Naive thymus-derived CD4-positive, alpha-beta T cell (primary cell): ENCODE data around the gene CCR5AS.
A peak's percentile ranks its signal among the peaks of the same experiment; 100 is the strongest.

Source experiments
- ATAC-seq: fragments of 150-1000 bp; cut with Tn5 transposase; 2 replicates; pipeline ENCODE4 v1.10.0; 2021; ENCODE audit warnings: mild to moderate bottlenecking, moderate library complexity
- CTCF ChIA-PET: fragments of 350-600 bp; sonication (Branson Sonifier 250); formaldehyde crosslinking; loops from one replicate; lab custom pipeline; 2021; ENCODE audit warnings: antibody characterized with exemption; lab: Charles Lee
- POLR2A ChIA-PET: fragments of 350-600 bp; sonication (Branson Sonifier 250); formaldehyde crosslinking; loops from one replicate; lab custom pipeline; 2021; ENCODE audit warnings: antibody characterized with exemption, inconsistent platforms; lab: Charles Lee
- DNase-seq, 9 donors: peaks; one replicate each; pipeline versions ENCODE4 v3.0.0 to v3.0.0-alpha.2; 2020 to 2022; ENCODE audit warnings: mixed read lengths in 1 of 9
- H3K27ac ChIP-seq: one replicate; pipeline ENCODE4 v1.7.0; 2013; ENCODE audit warnings: mild to moderate bottlenecking, low read depth, low read length, moderate library complexity
- H3K27me3 ChIP-seq, 2 donors: one replicate each; pipeline ENCODE4 v1.7.0; 2013; ENCODE audit warnings: low read length in 2 of 2, mild to moderate bottlenecking in 2 of 2, moderate library complexity in 2 of 2; ENCODE audit not compliant: control insufficient read depth in 2 of 2, insufficient read depth in 2 of 2
- H3K36me3 ChIP-seq, 3 experiments: 1 replicate in 2 of 3; 2 replicates in 1 of 3; pipeline ENCODE4 v1.7.0; 2013; ENCODE audit warnings: low read length in 3 of 3, mild to moderate bottlenecking in 3 of 3, moderate library complexity in 1 of 3; ENCODE audit not compliant: insufficient read depth in 3 of 3, control insufficient read depth in 2 of 3
- H3K4me1 ChIP-seq, 2 donors: one replicate each; pipeline ENCODE4 v1.7.0; 2013; ENCODE audit warnings: low read length in 2 of 2, mild to moderate bottlenecking in 2 of 2, moderate library complexity in 1 of 2; ENCODE audit not compliant: control insufficient read depth in 2 of 2, insufficient read depth in 2 of 2
- H3K4me3 ChIP-seq: 2 replicates; pipeline ENCODE4 v1.7.0; 2013; ENCODE audit warnings: mild to moderate bottlenecking, low read length
- H3K9me3 ChIP-seq, 3 experiments: 1 replicate in 2 of 3; 2 replicates in 1 of 3; pipeline ENCODE4 v1.7.0; 2013; ENCODE audit warnings: low read length in 3 of 3; ENCODE audit not compliant: control insufficient read depth in 2 of 3
- H3K27ac Mint-ChIP-seq, 9 donors: one replicate each; pipeline ENCODE4 v1.8.0; 2020 to 2022; ENCODE audit warnings: mixed read lengths in 9 of 9, mild to moderate bottlenecking in 8 of 9, moderate library complexity in 5 of 9, inconsistent platforms in 2 of 9
- H3K27me3 Mint-ChIP-seq, 5 donors: one replicate each; pipeline ENCODE4 v1.8.0; 2021 to 2022; ENCODE audit warnings: mixed read lengths in 5 of 5, mild to moderate bottlenecking in 1 of 5
- H3K36me3 Mint-ChIP-seq, 5 donors: one replicate each; pipeline ENCODE4 v1.8.0; 2020 to 2022; ENCODE audit warnings: mixed read lengths in 5 of 5, mild to moderate bottlenecking in 3 of 5, inconsistent platforms in 1 of 5
- H3K4me1 Mint-ChIP-seq, 7 donors: one replicate each; pipeline ENCODE4 v1.8.0; 2020 to 2022; ENCODE audit warnings: mixed read lengths in 7 of 7, mild to moderate bottlenecking in 3 of 7, inconsistent platforms in 1 of 7
- H3K4me3 Mint-ChIP-seq, 10 donors: one replicate each; pipeline ENCODE4 v1.8.0; 2020 to 2022; ENCODE audit warnings: mild to moderate bottlenecking in 10 of 10, mixed read lengths in 10 of 10, moderate library complexity in 6 of 10, inconsistent platforms in 2 of 10
- H3K9me3 Mint-ChIP-seq, 11 donors: one replicate each; pipeline ENCODE4 v1.8.0; 2020 to 2022; ENCODE audit warnings: mixed read lengths in 11 of 11, mild to moderate bottlenecking in 4 of 11, inconsistent platforms in 1 of 11, moderate library complexity in 1 of 11
- intact Hi-C, 2 donors: fragments of 100-400 bp; cut with micrococcal nuclease; formaldehyde crosslinking; loops; one replicate each; pipeline ENCODE4 v1.15.1; 2023

Gene CCR5AS

DNA sequence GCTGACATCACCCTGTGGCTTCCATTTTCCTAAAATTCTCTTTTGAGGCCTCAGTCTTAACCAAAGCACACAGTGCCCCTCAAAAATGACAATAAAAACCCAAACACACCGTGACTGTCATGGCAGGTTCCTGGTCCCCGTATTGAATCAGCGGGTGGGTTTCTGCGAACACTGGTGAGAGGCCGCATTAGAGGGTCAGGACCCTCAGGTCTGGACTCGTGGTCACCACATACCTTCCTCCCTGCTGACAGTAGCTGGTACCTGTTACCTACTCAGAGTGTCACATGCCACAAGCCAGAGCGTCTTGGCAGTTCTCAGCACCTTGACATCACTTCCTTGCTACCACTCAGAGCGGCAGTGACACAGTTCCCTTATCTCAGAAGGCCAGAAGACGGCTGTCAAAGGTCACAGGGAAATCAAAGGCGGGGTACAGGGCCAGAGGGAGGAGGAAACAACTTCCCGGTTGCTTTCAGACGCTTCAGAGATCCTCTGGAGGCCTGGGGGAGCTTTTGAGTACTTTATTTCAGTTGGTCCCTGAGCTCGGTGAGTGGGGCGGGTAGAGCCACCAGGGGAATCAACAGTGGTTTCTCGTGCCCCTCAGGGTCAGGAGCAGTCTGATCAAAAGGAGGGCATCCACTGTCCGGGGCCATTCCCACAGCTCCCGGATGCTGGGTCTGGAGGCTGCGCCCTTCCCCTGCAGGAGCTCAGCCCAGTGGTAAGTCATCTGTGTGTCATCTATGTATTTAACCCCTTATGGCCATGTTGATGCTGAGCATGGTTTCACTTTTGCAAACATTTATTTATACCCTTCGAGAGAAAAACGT lies at the start of gene CCR5AS, which contains the start of gene CCRL2:
Gene CCR5AS, minus strand, starts transcription at position 279 of the 824 bp plus-strand sequence.
Gene CCRL2, plus strand, starts transcription at position 472 of the 824 bp plus-strand sequence. CDS start 821 bp downstream, outside the sequence.
- Mint-ChIP-seq H3K4me3 (peak within 1 kb of the TSS; percentile 72 to 88 (median 84)), H3K4me1 (peaks cover 11 to 37% (median 33%) of the 10 kb centered on the region in 7 donors), H3K27me3 (peaks cover 0 to 23% (median 0%) of the 10 kb centered on the region in 5 donors), H3K9me3 (peaks cover 0 to 4% (median 0%) of the 10 kb centered on the region in 11 donors), H3K27ac (peak within 1 kb of the TSS; percentile 76 to 95 (median 86)), H3K36me3 (peaks cover 0 to 7% (median 3%) of the 10 kb centered on the region in 5 donors)
- DNase-seq: peak; percentile 9 to 50 (median 31)
- peaks cover 5 to 10% of the 10 kb centered on the region in 2 donors for H3K4me1 ChIP-seq
- no peaks in the 10 kb centered on the region for H3K9me3 ChIP-seq
- no peaks in the 10 kb centered on the region for H3K27me3 ChIP-seq
- POLR2A ChIA-PET: no interaction called here
- intact Hi-C loops: loop anchor here in 1 of 2 donors (2.0 kb wide), 2 partner anchors 34 to 132 kb away; no protein-coding TSS in a partner anchor
- H3K4me3 ChIP-seq: peak within 1 kb of the TSS; percentile 55
- CTCF ChIA-PET: interaction anchor here (0.8 to 1.1 kb wide), 2 partner anchors 22 to 130 kb away, joined by 3 read pairs; no protein-coding TSS in a partner anchor
- H3K36me3 ChIP-seq: no peaks in the 10 kb centered on the region
- H3K27ac ChIP-seq: peak within 1 kb of the TSS; percentile 57
- ATAC-seq: peak; percentile 85

DNA sequence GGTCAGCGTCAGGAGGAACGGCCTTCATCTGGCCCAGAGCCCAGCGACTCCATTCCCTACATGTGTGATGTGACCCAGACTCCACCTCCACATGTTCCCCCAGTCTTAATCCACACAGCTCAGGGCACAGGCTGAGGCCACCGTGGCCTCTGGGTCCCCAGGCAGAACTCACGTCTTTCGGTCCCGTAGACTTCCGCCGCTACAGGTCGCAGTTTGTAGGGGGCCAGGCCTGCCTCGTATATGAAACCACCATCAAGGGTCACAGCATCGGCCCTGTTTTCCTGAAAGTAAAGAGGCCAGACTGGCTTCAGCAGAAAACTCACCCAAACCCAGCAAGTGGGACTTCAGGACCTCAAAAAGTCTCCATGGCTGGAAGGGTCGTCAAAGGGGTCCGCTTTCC lies 49.3 kb upstream of the CCR5AS start:
- no peak for DNase-seq
- Mint-ChIP-seq H3K9me3 (peaks cover 0 to under 1% (median 0%) of the 10 kb centered on the region in 11 donors), H3K4me3 (no peak overlapping the region), H3K36me3 (no peaks in the 10 kb centered on the region), H3K27ac (no peak overlapping the region), H3K27me3 (peaks cover 7 to 59% (median 20%) of the 10 kb centered on the region in 5 donors), H3K4me1 (peaks cover 0 to 3% (median 0%) of the 10 kb centered on the region in 7 donors)
- no peak for ATAC-seq
- intact Hi-C loops: no loop called here
- H3K36me3 ChIP-seq: no peaks in the 10 kb centered on the region
- no peaks in the 10 kb centered on the region for H3K9me3 ChIP-seq
- no peaks in the 10 kb centered on the region for H3K4me1 ChIP-seq
- CTCF ChIA-PET: no interaction called here
- POLR2A ChIA-PET: no interaction called here
- no peak overlapping the region for H3K4me3 ChIP-seq
- no peak overlapping the region for H3K27ac ChIP-seq
- no peaks in the 10 kb centered on the region for H3K27me3 ChIP-seq

DNA sequence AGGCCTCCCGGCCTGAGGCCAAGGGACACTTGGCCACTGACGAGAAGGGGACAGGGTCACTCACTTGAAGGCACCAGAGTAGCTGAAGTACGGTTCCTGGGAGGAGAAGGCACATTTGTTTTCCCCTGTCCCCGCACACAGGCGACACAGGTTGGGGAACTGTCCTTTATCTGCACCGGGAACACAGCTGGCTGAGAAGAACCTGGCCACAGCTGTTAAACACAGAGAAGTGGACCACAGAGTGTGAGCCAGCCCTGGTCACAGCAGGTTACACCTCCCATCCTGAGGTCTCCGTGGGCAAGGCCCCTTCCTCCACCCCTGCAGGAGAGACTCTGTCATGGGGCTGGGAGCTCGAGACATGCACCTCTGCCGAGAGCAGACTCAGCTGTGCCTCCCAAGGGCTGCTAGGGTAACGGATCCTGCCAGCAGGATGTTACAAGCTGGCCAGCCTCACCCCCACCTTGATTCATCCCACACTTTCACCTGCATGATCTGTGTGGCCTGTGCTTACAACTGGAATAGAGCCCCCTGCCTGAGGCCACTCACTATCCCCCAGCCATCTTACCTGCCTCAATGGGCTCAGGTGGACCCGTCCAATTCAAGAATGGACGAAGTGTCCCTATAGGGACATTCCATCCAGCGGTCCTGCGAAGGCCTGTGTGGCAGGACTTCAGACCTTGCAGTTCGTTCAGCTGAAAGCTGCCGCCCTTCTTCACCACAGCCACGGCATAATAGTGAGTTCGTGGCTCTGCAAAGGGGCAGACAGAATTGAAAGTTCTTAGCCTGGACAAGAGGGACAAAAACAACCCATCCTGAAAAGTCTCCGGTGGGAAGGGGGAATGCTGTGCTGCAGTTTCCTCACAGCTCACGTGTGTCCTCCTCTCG lies 48.6 kb upstream of the CCR5AS start:
- H3K36me3 Mint-ChIP-seq: no peaks in the 10 kb centered on the region
- CTCF ChIA-PET: no interaction called here
- DNase-seq (no peak), ATAC-seq (no peak)
- peaks cover 2 to 58% (median 14%) of the 10 kb centered on the region in 5 donors for H3K27me3 Mint-ChIP-seq
- H3K36me3 ChIP-seq: no peaks in the 10 kb centered on the region
- no peaks in the 10 kb centered on the region for H3K9me3 Mint-ChIP-seq
- H3K27ac Mint-ChIP-seq: no peak overlapping the region
- no peak overlapping the region for H3K27ac ChIP-seq
- H3K4me3 Mint-ChIP-seq: no peak overlapping the region
- no peaks in the 10 kb centered on the region for H3K27me3 ChIP-seq
- H3K4me1 Mint-ChIP-seq: peaks cover 0 to 3% (median 0%) of the 10 kb centered on the region in 7 donors
- H3K4me1 ChIP-seq: no peaks in the 10 kb centered on the region
- intact Hi-C loops: no loop called here
- H3K4me3 ChIP-seq: no peak overlapping the region
- POLR2A ChIA-PET: no interaction called here
- H3K9me3 ChIP-seq: no peaks in the 10 kb centered on the region

DNA sequence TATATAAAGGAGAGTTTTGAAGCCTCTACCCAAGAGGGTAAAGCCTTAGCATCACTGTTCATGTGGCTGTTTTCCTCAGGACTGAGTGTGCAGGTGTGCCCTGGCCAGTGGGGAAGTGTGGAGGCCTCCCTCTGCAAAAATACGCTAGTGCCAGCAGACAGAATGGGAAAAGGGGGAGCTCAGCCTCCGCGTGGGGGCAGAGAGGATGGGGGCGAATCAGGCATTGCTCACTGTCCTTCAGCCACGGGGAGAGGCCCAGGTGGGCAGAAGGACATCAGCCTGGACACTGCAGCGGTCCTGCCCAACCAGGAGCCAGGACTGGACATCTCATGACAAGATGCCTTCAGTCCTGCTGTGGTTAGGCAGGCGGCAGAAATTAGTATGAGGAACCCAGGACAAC lies 47.7 kb upstream of the CCR5AS start:
- no peak overlapping the region for H3K27ac Mint-ChIP-seq
- no peak for DNase-seq
- ATAC-seq: no peak
- H3K36me3 Mint-ChIP-seq: no peaks in the 10 kb centered on the region
- no peaks in the 10 kb centered on the region for H3K4me1 ChIP-seq
- H3K36me3 ChIP-seq: no peaks in the 10 kb centered on the region
- no peak overlapping the region for H3K27ac ChIP-seq
- peak overlapping the region in 1 of 10 donors; percentile 45 for H3K4me3 Mint-ChIP-seq
- peaks cover 0 to 3% (median 0%) of the 10 kb centered on the region in 7 donors for H3K4me1 Mint-ChIP-seq
- H3K4me3 ChIP-seq: no peak overlapping the region
- H3K27me3 Mint-ChIP-seq: peaks cover 0 to 49% (median 8%) of the 10 kb centered on the region in 5 donors
- no peaks in the 10 kb centered on the region for H3K27me3 ChIP-seq
- H3K9me3 Mint-ChIP-seq: no peaks in the 10 kb centered on the region
- ChIA-PET POLR2A (no interaction called here), CTCF (no interaction called here)
- intact Hi-C loops: no loop called here
- no peaks in the 10 kb centered on the region for H3K9me3 ChIP-seq

DNA sequence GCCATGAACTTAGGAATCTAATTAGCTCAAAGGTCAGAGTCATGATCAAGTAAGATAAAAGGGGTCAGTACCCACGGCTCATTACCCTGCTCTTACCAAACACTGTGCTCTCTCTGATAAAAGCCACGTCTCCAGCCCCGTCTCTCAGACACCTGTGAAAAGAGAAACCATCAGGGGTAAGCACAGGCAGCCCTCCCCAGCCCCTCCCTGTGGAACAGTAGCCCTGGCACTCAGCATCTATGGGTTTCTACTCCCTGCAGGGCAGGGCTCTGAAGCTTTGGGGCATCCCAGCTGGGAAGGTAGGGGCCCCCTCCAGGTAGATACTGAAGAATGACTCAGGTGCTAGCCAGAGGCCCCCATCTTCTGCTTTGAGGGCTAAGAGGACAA lies 47.3 kb upstream of the CCR5AS start:
- DNase-seq (peak in 1 of 9 donors; percentile 4), ATAC-seq (no peak)
- H3K4me3 Mint-ChIP-seq: no peak overlapping the region
- no peaks in the 10 kb centered on the region for H3K36me3 Mint-ChIP-seq
- no peaks in the 10 kb centered on the region for H3K36me3 ChIP-seq
- CTCF ChIA-PET: no interaction called here
- no peaks in the 10 kb centered on the region for H3K9me3 ChIP-seq
- POLR2A ChIA-PET: no interaction called here
- intact Hi-C loops: no loop called here
- no peaks in the 10 kb centered on the region for H3K4me1 ChIP-seq
- no peaks in the 10 kb centered on the region for H3K27me3 ChIP-seq
- no peak overlapping the region for H3K27ac Mint-ChIP-seq
- H3K27me3 Mint-ChIP-seq: peaks cover 0 to 45% (median 8%) of the 10 kb centered on the region in 5 donors
- no peak overlapping the region for H3K27ac ChIP-seq
- H3K9me3 Mint-ChIP-seq: no peaks in the 10 kb centered on the region
- H3K4me3 ChIP-seq: no peak overlapping the region
- H3K4me1 Mint-ChIP-seq: peaks cover 0 to 3% (median 0%) of the 10 kb centered on the region in 7 donors

DNA sequence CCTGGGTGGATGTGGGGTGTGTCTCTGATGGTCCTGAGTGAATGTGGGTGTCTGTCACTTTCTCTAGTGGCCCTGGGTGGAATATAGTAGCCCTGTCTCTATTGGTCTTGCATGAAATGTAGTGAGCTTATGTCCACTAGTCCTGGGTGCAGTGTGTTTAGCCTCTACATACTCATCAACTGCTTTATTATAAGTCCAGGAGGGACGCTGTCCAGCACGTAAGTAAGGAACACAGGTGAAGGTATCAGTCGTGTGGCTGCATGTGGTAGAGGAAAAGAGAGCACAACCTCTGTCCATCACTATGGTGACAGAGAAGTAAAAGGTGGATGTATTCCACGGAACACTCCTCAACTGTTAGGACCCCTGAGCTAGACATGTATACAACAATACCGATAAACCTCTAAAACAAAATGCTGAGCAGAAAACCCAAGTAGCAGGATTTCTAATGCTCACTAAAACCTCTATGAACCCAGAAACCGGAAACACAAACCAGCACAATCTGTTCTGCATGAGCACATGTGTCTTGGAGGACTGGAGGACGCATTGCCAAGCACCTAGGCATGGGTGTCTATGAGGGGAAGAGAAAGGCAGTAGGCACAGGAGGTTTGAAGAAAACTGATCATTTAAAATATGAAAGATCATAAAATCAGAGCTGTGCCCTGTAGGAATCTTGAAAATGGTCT lies 46.8 kb upstream of the CCR5AS start:
- ATAC-seq (no peak), DNase-seq (no peak)
- H3K9me3 ChIP-seq: no peaks in the 10 kb centered on the region
- H3K4me3 ChIP-seq: no peak overlapping the region
- Mint-ChIP-seq H3K9me3 (no peaks in the 10 kb centered on the region), H3K27me3 (peaks cover 0 to 48% (median 8%) of the 10 kb centered on the region in 5 donors), H3K27ac (no peak overlapping the region), H3K4me1 (peaks cover 0 to 3% (median 0%) of the 10 kb centered on the region in 7 donors), H3K36me3 (no peaks in the 10 kb centered on the region), H3K4me3 (no peak overlapping the region)
- intact Hi-C loops: no loop called here
- H3K27me3 ChIP-seq: no peaks in the 10 kb centered on the region
- H3K4me1 ChIP-seq: no peaks in the 10 kb centered on the region
- ChIA-PET CTCF (no interaction called here), POLR2A (interaction anchor here (0.7 kb wide), 1 partner anchor 359 kb away, joined by 6 read pairs; no protein-coding TSS in a partner anchor)
- H3K27ac ChIP-seq: no peak overlapping the region
- H3K36me3 ChIP-seq: no peaks in the 10 kb centered on the region
